BLaER1 treated with 17β-estradiol and CSF1 and Interleukin-3, amounts not matched to agents 10 nM and 100 nM (cell line): Measurements from ENCODE around the gene NEK2.

Experiments
- H3K27ac ChIP-seq, 11 experiments: shearing (Covaris generic); formaldehyde crosslinking; 2 replicates each; pipeline ENCODE4 v1.8.1; 2022
- H3K27me3 ChIP-seq, 11 experiments: shearing (Covaris generic); formaldehyde crosslinking; 2 replicates each; pipeline ENCODE4 v1.8.1; 2022
- H3K36me3 ChIP-seq, 11 experiments: shearing (Covaris generic); formaldehyde crosslinking; 2 replicates each; pipeline ENCODE4 v1.8.1; 2022
- H3K4me1 ChIP-seq, 10 experiments: shearing (Covaris generic); formaldehyde crosslinking; 2 replicates each; pipeline ENCODE4 v1.8.1; 2022
- H3K4me2 ChIP-seq, 11 experiments: shearing (Covaris generic); formaldehyde crosslinking; 2 replicates each; pipeline ENCODE4 v1.8.1; 2022
- H3K4me3 ChIP-seq, 10 experiments: shearing (Covaris generic); formaldehyde crosslinking; 2 replicates each; pipeline ENCODE4 v1.8.1; 2022
- H3K9ac ChIP-seq, 11 experiments: shearing (Covaris generic); formaldehyde crosslinking; 2 replicates each; pipeline ENCODE4 v1.8.1; 2022
- H3K9me3 ChIP-seq, 11 experiments: shearing (Covaris generic); formaldehyde crosslinking; replicated peaks in 1 of 11; 2 replicates each; pipeline ENCODE4 v1.8.1; 2022
- H4K20me1 ChIP-seq, 11 experiments: shearing (Covaris generic); formaldehyde crosslinking; 2 replicates each; pipeline ENCODE4 v1.8.1; 2022
- Cebpa-rat ChIP-seq, 11 experiments: shearing (Covaris generic); IDR thresholded peaks; 2 replicates each; pipeline ENCODE4 v1.8.1; 2022

NEK2 gene

DNA sequence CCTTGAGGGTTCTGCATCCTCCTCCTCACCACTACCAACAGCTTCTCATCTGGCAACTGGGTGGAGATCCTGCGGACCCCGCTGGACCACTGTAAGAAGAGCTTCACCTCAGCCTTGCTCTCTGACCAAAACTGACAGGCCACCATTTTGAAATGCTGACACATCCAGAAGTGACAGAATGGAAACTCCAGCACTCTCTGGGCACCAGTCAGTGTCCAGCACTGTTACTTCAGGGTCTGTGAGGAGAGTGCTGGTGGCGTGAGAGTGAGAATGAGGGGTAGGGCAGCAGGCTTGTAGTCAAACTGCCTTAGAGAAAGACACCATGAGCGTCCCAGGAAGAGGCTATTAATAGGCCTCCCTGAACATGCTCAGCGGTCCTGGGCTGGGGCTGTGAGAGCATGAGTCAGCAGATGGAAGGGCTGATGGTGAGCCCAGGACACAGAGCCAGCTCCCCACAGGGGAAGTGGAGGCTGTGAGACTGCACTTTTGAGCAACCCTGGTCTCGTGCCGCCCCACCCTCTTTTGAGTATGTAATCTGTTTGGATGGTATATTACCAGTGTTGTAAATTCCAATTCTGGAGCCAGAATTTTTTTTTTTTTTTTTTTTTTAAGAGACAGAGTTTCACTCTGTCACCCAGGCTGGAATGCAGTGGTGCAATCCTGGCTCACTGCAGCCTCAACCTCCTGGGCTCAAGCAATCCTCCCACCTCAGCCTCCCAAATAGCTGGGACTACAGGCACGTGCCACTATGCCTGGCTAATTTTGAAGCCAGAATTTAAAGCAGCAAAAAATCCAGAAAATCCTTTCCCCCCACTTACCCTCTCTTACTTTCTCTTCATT lies 62.1 kb downstream of the NEK2 start:
- H3K9me3 ChIP-seq = no peaks in the 10 kb centered on the region
- no peaks in the 10 kb centered on the region for H3K27me3 ChIP-seq
- peak in 2 of 11 experiments; percentile 51 to 54; a peak in 2 of 22 replicates for TF ChIP-seq Cebpa-rat (IDR thresholded peaks at IDR 0.05)
- peak overlapping the region; percentile 15 to 92 (median 77); a peak in 19 of 22 replicates for H3K4me2 ChIP-seq
- no peaks in the 10 kb centered on the region for H3K36me3 ChIP-seq
- peak overlapping the region; percentile 13 to 89 (median 77); a peak in 21 of 22 replicates for H3K27ac ChIP-seq
- H3K9ac ChIP-seq = peak overlapping the region in 9 of 11 experiments; percentile 23 to 70 (median 49); a peak in 12 of 22 replicates
- peak overlapping the region in 1 of 10 experiments; percentile 17; a peak in 2 of 20 replicates for H3K4me3 ChIP-seq
- peaks cover 0 to 89% (median 66%) of the 10 kb centered on the region in 10 experiments; a peak in 16 of 20 replicates for H3K4me1 ChIP-seq
- no peaks in the 10 kb centered on the region for H4K20me1 ChIP-seq

DNA sequence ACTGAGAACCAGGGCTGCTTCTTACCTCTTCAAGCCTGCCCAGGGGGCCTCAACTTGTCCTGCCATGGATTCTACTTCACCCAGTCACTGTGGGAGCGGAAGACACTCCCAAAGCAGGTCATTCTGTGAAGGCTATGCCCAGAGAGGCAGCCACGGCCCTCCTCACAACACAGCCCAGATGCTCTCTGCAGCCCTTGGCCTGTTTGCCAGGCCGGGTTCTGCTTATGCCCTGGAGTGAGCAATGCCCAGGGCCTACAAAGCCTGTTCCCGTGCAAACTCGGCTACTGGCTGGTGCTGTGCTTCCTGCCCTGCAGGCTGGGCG lies 62.7 kb downstream of the NEK2 start:
- peak overlapping the region in 9 of 11 experiments; percentile 40 to 92 (median 81); a peak in 18 of 22 replicates for H3K4me2 ChIP-seq
- H3K27me3 ChIP-seq = no peaks in the 10 kb centered on the region

More for the DNA sequence above, 62.7 kb downstream of the NEK2 start:
- H3K27ac ChIP-seq = peak overlapping the region; percentile 13 to 89 (median 77); a peak in 20 of 22 replicates
- H3K4me3 ChIP-seq = peak overlapping the region in 1 of 10 experiments; percentile 17; a peak in 2 of 20 replicates
- no peaks in the 10 kb centered on the region for H3K36me3 ChIP-seq
- peak overlapping the region in 6 of 11 experiments; percentile 20 to 70 (median 62); a peak in 8 of 22 replicates for H3K9ac ChIP-seq
- H3K4me1 ChIP-seq = peaks cover 0 to 95% (median 71%) of the 10 kb centered on the region in 10 experiments; a peak in 16 of 20 replicates
- H4K20me1 ChIP-seq = no peaks in the 10 kb centered on the region
- no peak for TF ChIP-seq Cebpa-rat (IDR thresholded peaks at IDR 0.05)
- H3K9me3 ChIP-seq = no peaks in the 10 kb centered on the region
